ENCODE measurements around the gene HAUS7. TPM values are rescaled to one million over a fixed set of nuclear protein-coding genes. Genes with fewer than 3 reads are reported as not detected.

Gene HAUS7
- total RNA-seq, 3 donors from 2014 or later = 14.2 to 22.5 (median 19.5) TPM

GRCh38 chrX:153448556-153449367, 21.6 kb downstream of the HAUS7 start:
- intact Hi-C loops (cut with DNase I, micrococcal nuclease) = no loop called here
- no peak overlapping the region for H3K4me3 ChIP-seq
- H3K9me3 ChIP-seq = no peaks in the 10 kb centered on the region
- ATAC-seq (no peak), DNase-seq (no peak)
- no peaks in the 10 kb centered on the region for H3K4me1 ChIP-seq (ENCODE audit: low read depth)
- H3K36me3 ChIP-seq (ENCODE audit: low read depth) = no peaks in the 10 kb centered on the region
- TF ChIP-seq CTCF (IDR thresholded peaks at IDR 0.05) = no peak

- intact Hi-C loops (cut with DNase I, micrococcal nuclease) = no loop called here
- ATAC-seq (no peak), DNase-seq (no peak)
- no peak for TF ChIP-seq CTCF (IDR thresholded peaks at IDR 0.05)
- H3K36me3 ChIP-seq (ENCODE audit: low read depth) = no peaks in the 10 kb centered on the region
- no peak overlapping the region for H3K4me3 ChIP-seq
- no peaks in the 10 kb centered on the region for H3K9me3 ChIP-seq
- no peaks in the 10 kb centered on the region for H3K4me1 ChIP-seq (ENCODE audit: low read depth)
Measured at GRCh38 chrX:153447581-153447960, 22.8 kb downstream of the HAUS7 start.

- no peak overlapping the region for H3K4me3 ChIP-seq
- DNase-seq (no peak), ATAC-seq (no peak)
- intact Hi-C loops (cut with DNase I, micrococcal nuclease) = no loop called here
- H3K36me3 ChIP-seq (ENCODE audit: low read depth) = no peaks in the 10 kb centered on the region
- TF ChIP-seq CTCF (IDR thresholded peaks at IDR 0.05) = no peak
- no peaks in the 10 kb centered on the region for H3K4me1 ChIP-seq (ENCODE audit: low read depth)
- H3K9me3 ChIP-seq = no peaks in the 10 kb centered on the region
Measured at GRCh38 chrX:153446950-153447580, 23.3 kb downstream of the HAUS7 start.

GRCh38 chrX:153446636-153446936, 23.8 kb downstream of the HAUS7 start:
- ATAC-seq (no peak), DNase-seq (no peak)
- intact Hi-C loops (cut with DNase I, micrococcal nuclease) = no loop called here
- H3K9me3 ChIP-seq = no peaks in the 10 kb centered on the region
- TF ChIP-seq CTCF (IDR thresholded peaks at IDR 0.05) = no peak
- H3K4me3 ChIP-seq = no peak overlapping the region
- H3K36me3 ChIP-seq (ENCODE audit: low read depth) = no peaks in the 10 kb centered on the region
- H3K4me1 ChIP-seq (ENCODE audit: low read depth) = no peaks in the 10 kb centered on the region

- no peak for DNase-seq
- Histone ChIP-seq H3K9me3 (no peaks in the 10 kb centered on the region), H3K36me3 (ENCODE audit: low read depth) (no peaks in the 10 kb centered on the region), H3K4me3 (no peak within 1 kb of the TSS), H3K4me1 (ENCODE audit: low read depth) (no peaks in the 10 kb centered on the region)
- TF ChIP-seq CTCF (IDR thresholded peaks at IDR 0.05) = no peak
- no peak for ATAC-seq
- intact Hi-C loops (cut with DNase I, micrococcal nuclease) = no loop called here
Measured at GRCh38 chrX:153445856-153446635, 24.3 kb downstream of the HAUS7 start, which contains the start of gene TREX2. Gene TREX2 (minus strand): TSS chrX:153446056. CDS start chrX:153445430, 626 bp downstream.
